HAP-1 (cell line): ENCODE measurements around the gene PTPRT.

Source experiments
- DNase-seq, 2 experiments: peaks; one replicate each; pipeline ENCODE4 v3.0.0-alpha.2; 2016 to 2020; ENCODE audit warnings: low spot score in 2 of 2
- H3K27me3 ChIP-seq: fragments of 250-450 bp; sonication (Bioruptor Pico); 2 replicates; pipeline ENCODE4 v1.5.1; 2020; ENCODE audit warnings: low read depth, mild to moderate bottlenecking, moderate library complexity
- H3K36me3 ChIP-seq: fragments of 250-450 bp; sonication (Bioruptor Pico); replicated peaks from 2 replicates; pipeline ENCODE4 v1.5.1; 2020; ENCODE audit warnings: mild to moderate bottlenecking
- H3K4me1 ChIP-seq: fragments of 250-450 bp; sonication (Bioruptor Pico); 2 replicates; pipeline ENCODE4 v1.5.1; 2020; ENCODE audit warnings: mild to moderate bottlenecking
- H3K4me3 ChIP-seq: fragments of 250-450 bp; sonication (Bioruptor Pico); 2 replicates; pipeline ENCODE4 v1.5.1; 2020; ENCODE audit warnings: mild to moderate bottlenecking, moderate library complexity
- H3K9me3 ChIP-seq: fragments of 250-450 bp; sonication (Bioruptor Pico); 2 replicates; pipeline ENCODE4 v1.5.1; 2020; ENCODE audit warnings: mild to moderate bottlenecking, moderate library complexity
- in situ Hi-C: fragments of 300-500 bp; cut with MboI; formaldehyde crosslinking; loops from 3 replicates; pipeline ENCODE4 v1.14.3; 2020; ENCODE audit warnings: low sequenced_read_pairs, inconsistent platforms, mixed read lengths

PTPRT gene

GRCh38 chr20:42739683-42740082 lies 450.0 kb downstream of the PTPRT start:
- no peaks in the 10 kb centered on the region for H3K27me3 ChIP-seq
- no peak for DNase-seq
- H3K36me3 ChIP-seq = no peaks in the 10 kb centered on the region
- H3K4me3 ChIP-seq = no peak overlapping the region
- no peaks in the 10 kb centered on the region for H3K4me1 ChIP-seq
- in situ Hi-C loops = no loop called here
- no peaks in the 10 kb centered on the region; the same call in 1 of the 2 replicates for H3K9me3 ChIP-seq

- H3K27me3 ChIP-seq = no peaks in the 10 kb centered on the region
- H3K4me3 ChIP-seq = no peak overlapping the region
- H3K36me3 ChIP-seq = no peaks in the 10 kb centered on the region
- H3K4me1 ChIP-seq = no peaks in the 10 kb centered on the region
- H3K9me3 ChIP-seq = no peaks in the 10 kb centered on the region
- no peak for DNase-seq
- in situ Hi-C loops = no loop called here
Measured at GRCh38 chr20:42735539-42735938, 454.2 kb downstream of the PTPRT start.

- Histone ChIP-seq H3K4me1 (no peaks in the 10 kb centered on the region), H3K27me3 (no peaks in the 10 kb centered on the region), H3K36me3 (no peaks in the 10 kb centered on the region), H3K4me3 (no peak overlapping the region), H3K9me3 (no peaks in the 10 kb centered on the region)
- in situ Hi-C loops = no loop called here
- DNase-seq = no peak
Measured at GRCh38 chr20:42734660-42735368, 454.9 kb downstream of the PTPRT start.

- DNase-seq = no peak
- Histone ChIP-seq H3K9me3 (no peaks in the 10 kb centered on the region), H3K4me1 (no peaks in the 10 kb centered on the region), H3K36me3 (no peaks in the 10 kb centered on the region), H3K4me3 (no peak overlapping the region), H3K27me3 (no peaks in the 10 kb centered on the region)
- in situ Hi-C loops = no loop called here
Measured at GRCh38 chr20:42721923-42722322, 467.8 kb downstream of the PTPRT start.

- in situ Hi-C loops = no loop called here
- no peaks in the 10 kb centered on the region for H3K36me3 ChIP-seq
- no peaks in the 10 kb centered on the region for H3K4me1 ChIP-seq
- no peaks in the 10 kb centered on the region for H3K27me3 ChIP-seq
- H3K4me3 ChIP-seq = no peak overlapping the region
- 0 out of 2 replicates have a peak, but pooled peaks cover 4% of the 10 kb centered on the region for H3K9me3 ChIP-seq
- no peak for DNase-seq
Measured at GRCh38 chr20:42714298-42715141, 475.2 kb downstream of the PTPRT start.

- Histone ChIP-seq H3K9me3 (peaks cover 4% of the 10 kb centered on the region; the same call in 1 of the 2 replicates), H3K27me3 (no peaks in the 10 kb centered on the region), H3K4me1 (no peaks in the 10 kb centered on the region), H3K4me3 (no peak overlapping the region), H3K36me3 (no peaks in the 10 kb centered on the region)
- DNase-seq = no peak
- in situ Hi-C loops = no loop called here
Measured at GRCh38 chr20:42708266-42708665, 481.4 kb downstream of the PTPRT start.

- in situ Hi-C loops = no loop called here
- no peak overlapping the region for H3K4me3 ChIP-seq
- H3K27me3 ChIP-seq = no peaks in the 10 kb centered on the region
- DNase-seq = no peak
- no peaks in the 10 kb centered on the region; the same call in 1 of the 2 replicates for H3K9me3 ChIP-seq
- H3K36me3 ChIP-seq = no peaks in the 10 kb centered on the region
- H3K4me1 ChIP-seq = no peaks in the 10 kb centered on the region
Measured at GRCh38 chr20:42706759-42707158, 482.9 kb downstream of the PTPRT start.

- Histone ChIP-seq H3K4me1 (no peaks in the 10 kb centered on the region), H3K4me3 (no peak overlapping the region), H3K9me3 (no peaks in the 10 kb centered on the region; the same call in 1 of the 2 replicates), H3K27me3 (no peaks in the 10 kb centered on the region), H3K36me3 (no peaks in the 10 kb centered on the region)
- in situ Hi-C loops = no loop called here
- no peak for DNase-seq
Measured at GRCh38 chr20:42705550-42705949, 484.2 kb downstream of the PTPRT start.

GRCh38 chr20:42703744-42704143 lies 486.0 kb downstream of the PTPRT start:
- Histone ChIP-seq H3K36me3 (no peaks in the 10 kb centered on the region), H3K9me3 (peaks cover under 1% of the 10 kb centered on the region; the same call in 1 of the 2 replicates), H3K4me1 (no peaks in the 10 kb centered on the region), H3K4me3 (no peak overlapping the region), H3K27me3 (no peaks in the 10 kb centered on the region)
- in situ Hi-C loops = no loop called here
- no peak for DNase-seq

GRCh38 chr20:42701948-42702347 lies 487.8 kb downstream of the PTPRT start:
- no peaks in the 10 kb centered on the region for H3K4me1 ChIP-seq
- no peak overlapping the region for H3K4me3 ChIP-seq
- DNase-seq = no peak
- no peaks in the 10 kb centered on the region for H3K36me3 ChIP-seq
- H3K27me3 ChIP-seq = no peaks in the 10 kb centered on the region
- H3K9me3 ChIP-seq = peaks cover 5% of the 10 kb centered on the region; the same call in 1 of the 2 replicates
- in situ Hi-C loops = no loop called here

GRCh38 chr20:42700372-42700771 lies 489.3 kb downstream of the PTPRT start:
- DNase-seq = no peak
- H3K4me3 ChIP-seq = no peak overlapping the region
- in situ Hi-C loops = no loop called here
- no peaks in the 10 kb centered on the region for H3K27me3 ChIP-seq
- peaks cover 5% of the 10 kb centered on the region; the same call in 1 of the 2 replicates for H3K9me3 ChIP-seq
- no peaks in the 10 kb centered on the region for H3K36me3 ChIP-seq
- H3K4me1 ChIP-seq = no peaks in the 10 kb centered on the region

- in situ Hi-C loops = no loop called here
- Histone ChIP-seq H3K9me3 (peaks cover 5% of the 10 kb centered on the region; the same call in 1 of the 2 replicates), H3K27me3 (no peaks in the 10 kb centered on the region), H3K4me3 (no peak overlapping the region), H3K36me3 (no peaks in the 10 kb centered on the region), H3K4me1 (no peaks in the 10 kb centered on the region)
- DNase-seq = no peak
Measured at GRCh38 chr20:42697962-42698361, 491.7 kb downstream of the PTPRT start.

- H3K27me3 ChIP-seq = no peaks in the 10 kb centered on the region
- no peak overlapping the region for H3K4me3 ChIP-seq
- no peaks in the 10 kb centered on the region for H3K4me1 ChIP-seq
- no peaks in the 10 kb centered on the region for H3K9me3 ChIP-seq
- no peak for DNase-seq
- no peaks in the 10 kb centered on the region for H3K36me3 ChIP-seq
- in situ Hi-C loops = no loop called here
Measured at GRCh38 chr20:42690842-42691437, 498.8 kb downstream of the PTPRT start.

- Histone ChIP-seq H3K27me3 (no peaks in the 10 kb centered on the region), H3K4me3 (no peak overlapping the region), H3K4me1 (no peaks in the 10 kb centered on the region), H3K36me3 (no peaks in the 10 kb centered on the region), H3K9me3 (no peaks in the 10 kb centered on the region)
- DNase-seq = no peak
- in situ Hi-C loops = no loop called here
Measured at GRCh38 chr20:42688576-42688975, 501.1 kb downstream of the PTPRT start.
